ENCODE data around the gene TMEM170B.

The TMEM170B gene

DNA sequence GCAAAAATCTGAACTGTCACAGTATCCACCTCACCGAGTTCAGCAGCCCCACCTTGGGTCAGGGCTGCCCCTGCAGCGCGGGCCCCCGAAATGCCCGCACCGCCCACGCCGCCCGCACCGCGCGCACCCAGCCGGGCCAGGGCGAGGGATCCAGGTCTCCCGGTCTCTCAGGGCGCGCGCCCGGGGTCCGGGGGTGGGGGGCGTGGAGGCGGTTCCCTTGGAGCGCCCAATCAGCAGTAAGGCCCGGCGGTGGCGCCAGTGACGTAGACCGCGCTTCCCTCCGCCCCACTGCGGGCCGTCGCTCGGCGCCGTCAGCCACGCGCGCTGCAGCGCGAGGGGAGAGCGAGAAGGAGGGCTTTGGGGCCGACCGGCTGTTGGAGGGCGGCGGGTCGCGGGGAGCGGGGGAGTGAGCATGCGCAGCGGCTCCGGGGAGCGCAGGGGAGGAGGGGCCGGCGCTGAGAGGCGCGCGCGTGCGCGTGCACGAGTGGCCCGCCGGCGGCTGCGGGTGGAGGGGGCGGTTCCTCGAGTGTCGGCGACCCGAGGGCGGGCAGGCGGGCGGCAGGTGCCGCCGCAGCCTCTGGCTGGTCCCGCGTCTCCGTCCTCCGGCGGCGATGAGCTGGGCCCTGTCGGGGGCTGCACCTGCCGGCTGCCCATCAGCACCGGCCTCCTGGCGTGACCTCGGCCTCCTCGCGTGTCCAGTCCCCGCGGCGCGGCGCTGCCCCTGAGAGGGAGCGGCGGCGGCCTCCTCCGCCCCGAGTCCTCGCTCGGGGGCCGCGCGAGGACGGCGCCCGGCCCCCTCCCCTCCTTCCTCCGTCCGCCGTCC is at the start of gene TMEM170B:
TSS of gene TMEM170B (plus strand) at position 521 of the 823 bp plus-strand sequence. CDS start 529 bp downstream, outside the sequence.
- DNase-seq (ENCODE audit: low read depth): peak; percentile 95

- no peak for DNase-seq (ENCODE audit: low read depth)
Measured at GRCh38 chr6:11490996-11491395, 46.6 kb upstream of the TMEM170B start.

DNA sequence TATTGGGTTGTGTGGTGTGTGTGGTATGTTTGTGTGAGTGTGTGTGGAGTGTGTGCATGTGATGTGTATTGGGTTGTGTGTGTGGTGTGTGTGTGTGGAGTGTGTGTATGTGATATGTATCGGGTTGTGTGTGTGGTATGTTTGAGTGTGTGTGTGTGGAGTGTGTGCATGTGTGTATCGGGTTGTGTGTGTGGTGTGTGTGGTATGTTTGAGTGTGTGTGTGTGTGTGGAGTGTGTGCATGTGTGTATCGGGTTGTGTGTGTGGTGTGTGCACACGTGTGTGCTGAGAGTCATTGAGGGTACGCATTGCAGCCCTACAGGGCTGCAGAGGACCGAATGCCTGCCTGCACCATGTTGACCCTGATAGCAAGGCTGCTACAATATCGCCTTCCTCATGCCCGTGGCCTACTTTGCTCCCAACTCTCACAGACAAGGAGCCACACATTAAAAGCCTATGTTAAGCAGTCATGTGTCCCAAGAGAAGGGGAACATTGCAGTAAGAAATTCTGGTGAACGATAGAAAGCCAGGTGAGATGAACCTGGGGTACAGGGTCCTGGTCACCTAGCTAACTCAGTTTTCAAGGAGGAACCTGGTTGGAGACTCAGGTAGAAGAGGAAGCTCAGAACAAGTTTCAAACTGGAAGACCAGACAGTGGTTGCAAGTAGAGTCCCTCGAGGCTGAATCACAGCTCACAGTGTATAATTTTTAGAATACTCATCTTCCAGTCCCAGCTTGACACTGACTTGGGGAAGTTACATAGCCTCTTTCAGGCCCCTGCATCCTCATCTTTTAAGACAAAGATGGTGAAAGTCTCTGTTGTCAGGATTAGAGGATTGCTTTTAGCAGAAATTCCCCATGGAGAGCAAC is 45.7 kb upstream of the TMEM170B start:
- DNase-seq (ENCODE audit: low read depth): no peak

DNA sequence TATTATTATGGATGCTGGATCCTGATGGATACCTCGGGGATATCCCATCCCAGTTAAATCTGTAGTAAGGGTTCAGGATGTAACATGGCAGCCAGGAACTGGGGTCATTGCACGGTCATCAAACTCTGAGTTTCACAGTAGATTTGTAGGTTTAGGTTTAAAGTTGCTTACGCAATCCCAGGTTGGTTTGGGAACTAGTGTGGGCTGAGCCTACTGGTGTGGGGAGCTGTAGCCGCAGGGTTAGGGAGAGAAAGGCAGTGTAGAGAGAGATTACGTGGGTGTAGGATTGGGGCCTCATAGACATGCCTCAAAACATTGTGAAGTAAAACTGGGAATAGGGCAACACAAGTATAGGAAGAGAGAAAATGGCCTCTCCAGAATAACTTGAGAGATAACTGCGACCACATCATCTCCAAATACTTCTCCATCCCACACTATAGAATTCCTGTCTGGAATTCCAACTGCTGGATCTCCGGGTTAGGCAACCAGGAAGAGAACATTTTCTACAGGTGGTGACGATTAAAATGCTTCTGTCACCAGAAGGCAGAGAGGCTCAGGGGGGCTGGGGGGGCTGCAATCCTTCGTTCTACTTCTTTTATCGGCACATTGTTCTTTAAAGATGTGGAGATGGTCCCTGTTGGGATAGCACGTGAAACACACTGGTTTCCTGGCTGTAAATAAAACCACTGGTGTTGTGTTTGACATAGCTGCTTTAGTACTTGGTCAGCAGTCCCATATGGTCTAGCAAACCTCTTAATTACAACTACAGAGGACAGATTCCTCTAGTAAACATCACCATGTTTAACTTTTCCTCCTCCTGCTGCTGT is 44.9 kb upstream of the TMEM170B start:
- no peak for DNase-seq (ENCODE audit: low read depth)

GRCh38 chr6:11493974-11494373 is 43.6 kb upstream of the TMEM170B start:
- no peak for DNase-seq (ENCODE audit: low read depth)

- no peak for DNase-seq (ENCODE audit: low read depth)
Measured at GRCh38 chr6:11494786-11495564, 42.6 kb upstream of the TMEM170B start.

- DNase-seq (ENCODE audit: low read depth): no peak
Measured at GRCh38 chr6:11495565-11496145, 41.9 kb upstream of the TMEM170B start.

- DNase-seq (ENCODE audit: low read depth): no peak
Measured at GRCh38 chr6:11496152-11497060, 41.1 kb upstream of the TMEM170B start.

- no peak for DNase-seq (ENCODE audit: low read depth)
Measured at GRCh38 chr6:11497107-11497506, 40.4 kb upstream of the TMEM170B start.

DNA sequence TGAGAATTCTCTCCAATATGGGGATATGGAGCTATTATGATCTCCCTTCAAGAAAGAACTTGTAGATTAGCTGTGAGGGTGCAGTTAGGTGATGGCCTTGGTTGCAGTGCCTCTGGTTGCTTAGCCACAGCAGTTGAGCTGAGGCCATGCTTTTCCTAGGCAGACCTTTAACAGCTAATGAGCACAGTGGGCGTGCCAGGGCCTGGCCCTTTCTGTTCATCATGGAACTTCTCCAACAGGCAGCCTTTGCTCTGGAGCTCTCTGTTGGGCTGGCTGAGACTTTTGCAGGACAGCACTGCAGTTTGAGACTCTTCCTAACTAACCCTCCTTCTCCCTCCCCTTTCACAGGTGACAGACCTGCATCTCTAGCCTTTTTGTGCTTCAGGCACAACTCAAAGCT is 39.7 kb upstream of the TMEM170B start:
- no peak for DNase-seq (ENCODE audit: low read depth)

- DNase-seq (ENCODE audit: low read depth): no peak
Measured at GRCh38 chr6:11500008-11500407, 37.5 kb upstream of the TMEM170B start.

- DNase-seq (ENCODE audit: low read depth): no peak
Measured at GRCh38 chr6:11509471-11509870, 28.1 kb upstream of the TMEM170B start.

DNA sequence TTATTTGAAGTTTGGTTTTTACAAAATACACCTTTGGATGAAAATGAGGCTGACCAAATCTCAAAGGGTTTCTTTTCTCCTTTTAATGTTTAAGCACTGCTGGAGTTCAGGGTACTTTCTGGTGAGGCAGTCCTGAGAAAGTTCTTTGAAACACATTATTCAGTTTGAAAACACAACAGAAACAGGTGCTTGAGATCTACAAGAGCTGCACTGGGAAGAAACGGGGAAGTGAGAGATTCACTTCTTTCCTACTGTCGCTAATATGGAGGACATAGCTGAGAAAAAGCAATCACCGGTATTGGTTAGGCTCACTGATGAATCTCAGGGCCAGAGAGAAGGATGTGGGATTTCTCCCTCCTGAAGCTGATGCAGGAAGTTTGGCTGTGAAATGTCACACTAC is 22.9 kb upstream of the TMEM170B start:
- no peak for DNase-seq (ENCODE audit: low read depth)

DNA sequence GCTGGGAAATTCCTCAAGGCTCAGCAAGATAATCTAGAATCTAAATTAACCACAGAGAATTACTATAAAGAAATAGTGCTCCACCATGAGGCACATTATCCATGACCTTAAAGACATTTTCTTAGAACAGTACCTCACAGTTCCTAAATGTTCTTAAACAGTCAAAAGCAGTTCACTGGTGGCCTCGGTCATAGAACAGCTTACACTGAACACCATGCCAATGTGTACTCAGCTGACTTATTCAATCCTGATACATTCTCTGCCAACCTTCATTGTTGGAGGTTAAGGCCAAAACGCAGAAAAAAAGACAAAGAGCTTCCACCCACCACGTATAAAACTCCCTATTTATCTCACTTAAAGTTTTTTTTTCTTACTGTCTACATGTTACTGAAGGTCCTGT is 21.8 kb upstream of the TMEM170B start:
- no peak for DNase-seq (ENCODE audit: low read depth)

- DNase-seq (ENCODE audit: low read depth): no peak
Measured at GRCh38 chr6:11522812-11523605, 14.5 kb upstream of the TMEM170B start.

GRCh38 chr6:11525468-11526155 is 11.9 kb upstream of the TMEM170B start:
- DNase-seq (ENCODE audit: low read depth): no peak

- no peak for DNase-seq (ENCODE audit: low read depth)
Measured at GRCh38 chr6:11526156-11526505, 11.4 kb upstream of the TMEM170B start.

GRCh38 chr6:11527274-11527870 is 10.2 kb upstream of the TMEM170B start:
- no peak for DNase-seq (ENCODE audit: low read depth)

Measured in stimulated activated CD8-positive, alpha-beta memory T cell treated with anti-CD3 and anti-CD28 coated beads, Interleukin-15, amount 100 ng/mL, for 24 hours (primary cell).